Progenitor cell of endocrine pancreas (in vitro differentiated cells): Measurements from ENCODE around the gene ABCA4. TPM values are rescaled to one million over a fixed set of nuclear protein-coding genes. Genes with fewer than 3 reads are reported as not detected.

Experiments
- DNase-seq: peaks from one replicate; pipeline ENCODE4 v3.0.0; 2021; ENCODE audit warnings: low spot score; ENCODE audit not compliant: unreplicated experiment
- H3K27ac Mint-ChIP-seq: 2 replicates; pipeline ENCODE4 v1.8.0; 2021; ENCODE audit warnings: mild to moderate bottlenecking, moderate library complexity, mixed read lengths
- H3K27me3 Mint-ChIP-seq: 2 replicates; pipeline ENCODE4 v1.8.0; 2021; ENCODE audit warnings: mixed read lengths
- H3K36me3 Mint-ChIP-seq: 2 replicates; pipeline ENCODE4 v1.8.0; 2022; ENCODE audit warnings: mixed read lengths; ENCODE audit not compliant: insufficient read depth
- H3K4me1 Mint-ChIP-seq: 2 replicates; pipeline ENCODE4 v1.8.0; 2021; ENCODE audit warnings: low read depth, mixed read lengths
- H3K4me3 Mint-ChIP-seq: 2 replicates; pipeline ENCODE4 v1.8.0; 2021; ENCODE audit warnings: low read depth, mild to moderate bottlenecking, moderate library complexity, mixed read lengths
- H3K9me3 Mint-ChIP-seq: 2 replicates; pipeline ENCODE4 v1.8.0; 2021; ENCODE audit warnings: low read depth, mixed read lengths
- total RNA-seq: library from RNA; stranded (reverse); gene quantifications from 2 replicates; pipeline ENCODE4 v1.2.1, GENCODE V29; 2021
- TF ChIP-seq, protein P1 (sequence below): fragments of 200-600 bp; sonication (generic); IDR thresholded peaks from one replicate; pipeline ENCODE4 v1.5.0; 2021; ENCODE audit warnings: antibody characterized with exemption, mild to moderate bottlenecking; ENCODE audit not compliant: unreplicated experiment

Gene ABCA4
- total RNA-seq, 1 donor from 2014 or later: 0.86 TPM

GRCh38 chr1:94050254-94050653 is 70.7 kb downstream of the ABCA4 start:
- Mint-ChIP-seq H3K4me3 (no peak overlapping the region), H3K4me1 (peaks cover 20% of the 10 kb centered on the region), H3K27ac (no peak overlapping the region), H3K36me3 (no peaks in the 10 kb centered on the region), H3K9me3 (no peaks in the 10 kb centered on the region), H3K27me3 (peaks cover 8% of the 10 kb centered on the region)
- TF ChIP-seq, protein P1, sequence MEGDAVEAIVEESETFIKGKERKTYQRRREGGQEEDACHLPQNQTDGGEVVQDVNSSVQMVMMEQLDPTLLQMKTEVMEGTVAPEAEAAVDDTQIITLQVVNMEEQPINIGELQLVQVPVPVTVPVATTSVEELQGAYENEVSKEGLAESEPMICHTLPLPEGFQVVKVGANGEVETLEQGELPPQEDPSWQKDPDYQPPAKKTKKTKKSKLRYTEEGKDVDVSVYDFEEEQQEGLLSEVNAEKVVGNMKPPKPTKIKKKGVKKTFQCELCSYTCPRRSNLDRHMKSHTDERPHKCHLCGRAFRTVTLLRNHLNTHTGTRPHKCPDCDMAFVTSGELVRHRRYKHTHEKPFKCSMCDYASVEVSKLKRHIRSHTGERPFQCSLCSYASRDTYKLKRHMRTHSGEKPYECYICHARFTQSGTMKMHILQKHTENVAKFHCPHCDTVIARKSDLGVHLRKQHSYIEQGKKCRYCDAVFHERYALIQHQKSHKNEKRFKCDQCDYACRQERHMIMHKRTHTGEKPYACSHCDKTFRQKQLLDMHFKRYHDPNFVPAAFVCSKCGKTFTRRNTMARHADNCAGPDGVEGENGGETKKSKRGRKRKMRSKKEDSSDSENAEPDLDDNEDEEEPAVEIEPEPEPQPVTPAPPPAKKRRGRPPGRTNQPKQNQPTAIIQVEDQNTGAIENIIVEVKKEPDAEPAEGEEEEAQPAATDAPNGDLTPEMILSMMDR: no peak
- DNase-seq: no peak

DNA sequence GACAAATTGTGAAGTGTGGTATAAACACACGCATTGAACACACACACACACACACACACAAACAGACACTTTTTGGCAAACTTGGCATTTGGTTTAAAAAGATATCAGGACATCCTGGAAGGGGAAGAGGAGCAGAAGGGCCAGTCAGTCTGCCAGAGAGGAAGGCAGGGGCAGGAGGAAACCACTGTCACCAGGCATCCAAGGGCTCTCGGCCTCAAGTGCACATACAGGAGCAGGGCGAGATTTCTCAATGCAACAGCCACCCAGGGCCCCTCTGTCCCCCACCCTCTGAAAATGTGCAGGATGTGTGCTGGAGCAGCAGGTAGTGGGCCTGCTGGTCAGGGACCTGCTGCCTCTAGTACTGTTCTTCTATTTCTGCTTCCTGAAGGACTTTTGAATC is 71.2 kb downstream of the ABCA4 start:
- Mint-ChIP-seq H3K27ac (no peak overlapping the region), H3K27me3 (peaks cover 8% of the 10 kb centered on the region), H3K4me1 (peaks cover 22% of the 10 kb centered on the region), H3K36me3 (no peaks in the 10 kb centered on the region), H3K9me3 (no peaks in the 10 kb centered on the region), H3K4me3 (no peak overlapping the region)
- TF ChIP-seq, protein P1: no peak
- no peak for DNase-seq

- DNase-seq: no peak
- H3K27me3 Mint-ChIP-seq: no peaks in the 10 kb centered on the region
- H3K27ac Mint-ChIP-seq: peak overlapping the region; percentile 33
- H3K9me3 Mint-ChIP-seq: no peaks in the 10 kb centered on the region
- TF ChIP-seq, protein P1: no peak
- peaks cover 29% of the 10 kb centered on the region for H3K4me1 Mint-ChIP-seq
- H3K4me3 Mint-ChIP-seq: no peak overlapping the region
- no peaks in the 10 kb centered on the region for H3K36me3 Mint-ChIP-seq
These were observed 72.4 kb downstream of the ABCA4 start for GRCh38 chr1:94048413-94049164.

DNA sequence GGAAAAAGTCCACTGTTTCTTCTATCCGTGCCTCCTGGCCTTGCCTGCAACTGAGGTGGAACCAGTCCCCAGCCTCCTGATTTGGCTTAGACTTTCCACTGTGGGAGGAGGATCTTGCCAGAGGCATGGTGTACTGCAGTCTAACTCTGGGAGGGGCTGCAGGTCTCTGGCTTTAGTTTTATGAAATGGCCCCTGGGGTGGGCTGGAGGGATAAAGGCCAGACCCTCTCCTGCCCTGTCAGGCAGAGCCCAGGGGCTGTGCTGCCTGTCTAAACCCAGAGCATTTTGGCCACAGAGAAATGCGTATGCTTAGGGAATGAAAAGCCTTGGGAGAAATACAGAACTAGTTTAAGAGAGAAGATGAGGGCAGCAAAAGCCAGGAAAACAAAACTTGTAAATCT is 73.0 kb downstream of the ABCA4 start:
- DNase-seq: no peak
- H3K4me3 Mint-ChIP-seq: no peak overlapping the region
- H3K27ac Mint-ChIP-seq: peak overlapping the region; percentile 6
- H3K9me3 Mint-ChIP-seq: no peaks in the 10 kb centered on the region
- peaks cover 29% of the 10 kb centered on the region for H3K4me1 Mint-ChIP-seq
- TF ChIP-seq, protein P1: no peak
- H3K36me3 Mint-ChIP-seq: no peaks in the 10 kb centered on the region
- H3K27me3 Mint-ChIP-seq: no peaks in the 10 kb centered on the region

GRCh38 chr1:94045465-94046056 is 75.4 kb downstream of the ABCA4 start:
- H3K36me3 Mint-ChIP-seq: no peaks in the 10 kb centered on the region
- peaks cover 24% of the 10 kb centered on the region for H3K4me1 Mint-ChIP-seq
- peak overlapping the region; percentile 94 for H3K27ac Mint-ChIP-seq
- no peaks in the 10 kb centered on the region for H3K27me3 Mint-ChIP-seq
- TF ChIP-seq, protein P1: peak; percentile 64
- H3K9me3 Mint-ChIP-seq: no peaks in the 10 kb centered on the region
- H3K4me3 Mint-ChIP-seq: peak overlapping the region; percentile 44
- DNase-seq: peak; percentile 47
